HG03175 (cell line): ENCODE measurements around the gene ST8SIA6.

Source experiments
- ATAC-seq: cut with Tn5 transposase; IDR thresholded peaks from one replicate; pipeline ENCODE4 v1.9.1; 2021; ENCODE audit warnings: mild to moderate bottlenecking, moderate library complexity; ENCODE audit not compliant: unreplicated experiment

ST8SIA6 gene

DNA sequence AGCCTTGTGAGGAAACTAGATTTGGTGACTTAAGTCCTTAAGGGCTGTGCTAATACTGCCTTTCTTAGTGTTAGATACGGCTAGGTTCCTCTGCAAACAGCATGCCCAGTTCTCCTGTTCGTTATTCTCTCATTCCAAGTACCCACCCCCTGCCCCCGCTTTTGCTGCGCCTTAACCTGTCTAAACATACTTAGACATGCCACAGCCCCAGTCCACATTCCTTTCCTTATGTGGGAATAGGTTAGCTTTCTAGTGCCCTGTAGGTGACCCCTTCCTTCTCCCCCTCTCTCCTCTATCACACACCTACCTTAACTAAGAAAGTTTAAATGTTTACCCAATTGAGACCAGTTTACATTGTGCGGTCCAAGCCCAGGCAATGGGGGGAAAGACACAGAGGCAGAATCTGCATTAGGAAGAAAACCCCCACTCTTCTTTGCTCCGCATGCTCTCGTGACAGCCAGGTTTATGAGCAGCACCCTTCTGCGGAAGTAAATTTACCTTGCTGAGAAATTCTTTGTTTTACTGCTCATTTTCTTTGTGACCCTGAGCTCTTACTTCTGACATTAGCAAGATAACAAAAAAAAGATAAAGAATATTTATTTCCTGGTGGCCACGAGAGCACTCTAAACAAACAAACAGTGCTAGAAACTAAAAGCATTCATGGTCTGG is 177.5 kb downstream of the ST8SIA6 start:
- ATAC-seq, result no peak

DNA sequence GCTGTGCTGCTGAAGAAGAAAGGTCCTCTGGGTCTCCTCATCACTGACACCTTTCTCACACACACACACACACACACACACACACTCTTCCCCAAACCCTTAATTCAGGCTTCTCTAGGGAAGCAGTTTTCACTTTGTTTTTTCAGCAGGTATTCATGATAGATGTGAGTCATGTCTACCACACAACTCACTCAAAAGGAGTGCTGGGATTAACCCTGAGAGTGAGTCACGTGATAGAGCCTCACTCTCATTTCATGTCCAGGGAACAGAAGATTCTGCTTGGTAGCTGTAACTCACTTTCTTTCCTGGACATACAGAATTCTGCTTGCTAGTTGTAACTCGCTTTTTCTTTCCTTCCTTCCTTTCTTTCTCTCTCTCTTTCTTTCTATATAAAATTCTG is 181.0 kb downstream of the ST8SIA6 start:
- no peak for ATAC-seq

DNA sequence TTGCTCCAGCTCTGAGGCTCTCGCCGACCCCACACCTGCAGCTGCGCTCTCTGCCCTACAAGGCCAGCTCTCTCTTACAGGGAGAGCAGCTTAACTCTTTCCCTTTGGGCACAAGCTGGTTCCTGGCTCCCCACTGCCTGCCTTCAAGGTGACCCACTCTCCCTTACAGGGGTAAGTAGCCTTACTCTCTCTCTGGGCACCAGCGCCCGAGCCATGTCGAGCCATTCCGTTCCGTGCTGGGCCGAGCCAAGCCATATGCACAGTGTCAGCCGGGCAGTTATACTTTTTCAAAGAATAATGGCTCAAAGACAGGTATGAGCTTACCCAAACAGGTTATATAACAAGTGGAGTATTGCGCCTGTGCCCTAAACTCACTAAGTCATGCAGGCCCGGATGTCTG is 181.7 kb downstream of the ST8SIA6 start:
- ATAC-seq, result no peak
